Smooth muscle cell (in vitro differentiated cells): ENCODE data around the gene AHCYL2. TPM values are rescaled to one million over a fixed set of nuclear protein-coding genes. Genes with fewer than 3 reads are reported as not detected.

Experiments used
- DNase-seq: peaks from one replicate; lab custom pipeline; 2025; ENCODE audit not compliant: unreplicated experiment; lab: John Stamatoyannopoulos, UW
- H2AFZ ChIP-seq: fragments of 200-600 bp; sonication (generic); 2 replicates; pipeline ENCODE4 v1.6.0; 2016; ENCODE audit warnings: antibody characterized with exemption, low read depth, mild to moderate bottlenecking
- H3F3A ChIP-seq: fragments of 200-600 bp; sonication (generic); 2 replicates; pipeline ENCODE4 v1.6.0; 2017; ENCODE audit warnings: antibody characterized with exemption, low read depth
- H3K27ac ChIP-seq: fragments of 200-600 bp; sonication (generic); 2 replicates; pipeline ENCODE4 v1.5.1; 2016; ENCODE audit warnings: low read depth, mild to moderate bottlenecking
- H3K27me3 ChIP-seq: fragments of 200-600 bp; sonication (generic); 2 replicates; pipeline ENCODE4 v1.6.1; 2016; ENCODE audit warnings: low read depth, mild to moderate bottlenecking
- H3K36me3 ChIP-seq: fragments of 200-600 bp; sonication (generic); 2 replicates; pipeline ENCODE4 v1.5.1; 2016; ENCODE audit warnings: low read depth
- H3K4me1 ChIP-seq: fragments of 200-600 bp; sonication (generic); 2 replicates; pipeline ENCODE4 v1.5.1; 2016; ENCODE audit warnings: low read depth
- H3K4me2 ChIP-seq: fragments of 200-600 bp; sonication (generic); 2 replicates; pipeline ENCODE4 v1.6.0; 2016; ENCODE audit warnings: mild to moderate bottlenecking
- H3K4me3 ChIP-seq: fragments of 200-600 bp; sonication (generic); 2 replicates; pipeline ENCODE4 v1.5.1; 2016; ENCODE audit warnings: mild to moderate bottlenecking
- H3K79me2 ChIP-seq: fragments of 200-600 bp; sonication (generic); 2 replicates; pipeline ENCODE4 v1.6.0; 2016; ENCODE audit warnings: low read depth, mild to moderate bottlenecking
- H3K9ac ChIP-seq: fragments of 200-600 bp; sonication (generic); 2 replicates; pipeline ENCODE4 v1.6.0; 2016; ENCODE audit warnings: low read depth
- H3K9me3 ChIP-seq: fragments of 200-600 bp; sonication (generic); replicated peaks from 2 replicates; pipeline ENCODE4 v1.5.1; 2016; ENCODE audit warnings: low read depth
- H4K20me1 ChIP-seq: fragments of 200-600 bp; sonication (generic); 2 replicates; pipeline ENCODE4 v1.6.0; 2016; ENCODE audit warnings: low read depth
- CTCF ChIP-seq: fragments of 200-600 bp; sonication (generic); IDR thresholded peaks from 2 replicates; pipeline ENCODE4 v1.5.1; 2017; ENCODE audit warnings: borderline replicate concordance, mild to moderate bottlenecking, antibody characterized with exemption; ENCODE audit not compliant: insufficient read depth, poor library complexity, severe bottlenecking
- WGBS: methylation state at CpG from one replicate; pipeline ENCODE4 v1.1.7; 2016; ENCODE audit warnings: low lambda C conversion rate; 5-methylcytosine and 5-hydroxymethylcytosine counted together
- polyA plus RNA-seq: library from polyadenylated mRNA; unstranded; fragments of >200 nt; fragmentation: Nextera tagmentation; extraction: Ambion mirVana; gene quantifications from 2 replicates; pipeline ENCODE4 v1.2.1, GENCODE V29; 2016
- total RNA-seq: library from RNA; depleted of rRNA; stranded (reverse); fragments of >200 nt; gene quantifications from 2 replicates; pipeline ENCODE4 v1.2.3, GENCODE V29; 2014

AHCYL2 gene
- total and polyA plus RNA-seq, 2 experiments from 2014 or later, result 6.3 to 7.3 TPM

- no peaks in the 10 kb centered on the region for H3K9me3 ChIP-seq
- WGBS, result 87% methylated on average over 3 of the region's 3 CpGs
- no peaks in the 10 kb centered on the region for H3K79me2 ChIP-seq
- H3K4me3 ChIP-seq, result no peak overlapping the region
- H2AFZ ChIP-seq, result no peak overlapping the region
- no peak overlapping the region for H3K27ac ChIP-seq
- no peak for TF ChIP-seq CTCF
- no peaks in the 10 kb centered on the region for H3F3A ChIP-seq
- H3K4me1 ChIP-seq, result no peaks in the 10 kb centered on the region
- no peaks in the 10 kb centered on the region for H3K27me3 ChIP-seq
- H3K9ac ChIP-seq, result no peak overlapping the region
- no peaks in the 10 kb centered on the region for H3K36me3 ChIP-seq
- no peaks in the 10 kb centered on the region for H4K20me1 ChIP-seq
- H3K4me2 ChIP-seq, result no peak overlapping the region
- DNase-seq, result no peak
Observed at GRCh38 chr7:129334473-129334872, 109.6 kb downstream of the AHCYL2 start.

- no peaks in the 10 kb centered on the region for H3K9me3 ChIP-seq
- DNase-seq, result no peak
- H3K27me3 ChIP-seq, result no peaks in the 10 kb centered on the region
- H3K4me2 ChIP-seq, result no peak overlapping the region
- H4K20me1 ChIP-seq, result no peaks in the 10 kb centered on the region
- no peak overlapping the region for H3K9ac ChIP-seq
- no peak overlapping the region for H3K4me3 ChIP-seq
- H3F3A ChIP-seq, result no peaks in the 10 kb centered on the region
- 96% methylated on average over 2 of the region's 2 CpGs for WGBS
- H3K4me1 ChIP-seq, result no peaks in the 10 kb centered on the region
- no peak overlapping the region for H2AFZ ChIP-seq
- no peak for TF ChIP-seq CTCF
- no peaks in the 10 kb centered on the region for H3K79me2 ChIP-seq
- H3K36me3 ChIP-seq, result no peaks in the 10 kb centered on the region
- H3K27ac ChIP-seq, result no peak overlapping the region
Observed at GRCh38 chr7:129338450-129338849, 113.6 kb downstream of the AHCYL2 start.

- no peak overlapping the region for H3K27ac ChIP-seq
- no peak overlapping the region for H3K9ac ChIP-seq
- H3K4me2 ChIP-seq, result no peak overlapping the region
- H3K4me3 ChIP-seq, result no peak overlapping the region
- H3K9me3 ChIP-seq, result no peaks in the 10 kb centered on the region
- H3K27me3 ChIP-seq, result no peaks in the 10 kb centered on the region
- no peak for DNase-seq
- H3F3A ChIP-seq, result no peaks in the 10 kb centered on the region
- TF ChIP-seq CTCF, result no peak
- WGBS, result 55% methylated on average over 1 of the region's 1 CpG
- no peak overlapping the region for H2AFZ ChIP-seq
- H4K20me1 ChIP-seq, result no peaks in the 10 kb centered on the region
- H3K79me2 ChIP-seq, result no peaks in the 10 kb centered on the region
- H3K4me1 ChIP-seq, result no peaks in the 10 kb centered on the region
- no peaks in the 10 kb centered on the region for H3K36me3 ChIP-seq
Observed at GRCh38 chr7:129341212-129341611, 116.4 kb downstream of the AHCYL2 start.
